ENCODE data around the gene MED10.

- TF ChIP-seq, protein P1, sequence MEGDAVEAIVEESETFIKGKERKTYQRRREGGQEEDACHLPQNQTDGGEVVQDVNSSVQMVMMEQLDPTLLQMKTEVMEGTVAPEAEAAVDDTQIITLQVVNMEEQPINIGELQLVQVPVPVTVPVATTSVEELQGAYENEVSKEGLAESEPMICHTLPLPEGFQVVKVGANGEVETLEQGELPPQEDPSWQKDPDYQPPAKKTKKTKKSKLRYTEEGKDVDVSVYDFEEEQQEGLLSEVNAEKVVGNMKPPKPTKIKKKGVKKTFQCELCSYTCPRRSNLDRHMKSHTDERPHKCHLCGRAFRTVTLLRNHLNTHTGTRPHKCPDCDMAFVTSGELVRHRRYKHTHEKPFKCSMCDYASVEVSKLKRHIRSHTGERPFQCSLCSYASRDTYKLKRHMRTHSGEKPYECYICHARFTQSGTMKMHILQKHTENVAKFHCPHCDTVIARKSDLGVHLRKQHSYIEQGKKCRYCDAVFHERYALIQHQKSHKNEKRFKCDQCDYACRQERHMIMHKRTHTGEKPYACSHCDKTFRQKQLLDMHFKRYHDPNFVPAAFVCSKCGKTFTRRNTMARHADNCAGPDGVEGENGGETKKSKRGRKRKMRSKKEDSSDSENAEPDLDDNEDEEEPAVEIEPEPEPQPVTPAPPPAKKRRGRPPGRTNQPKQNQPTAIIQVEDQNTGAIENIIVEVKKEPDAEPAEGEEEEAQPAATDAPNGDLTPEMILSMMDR (optimal IDR thresholded peaks at IDR 0.05 in 1 of 3, IDR thresholded peaks at IDR 0.05 in 1 of 3, conservative IDR thresholded peaks at IDR 0.05 in 1 of 3; ENCODE audit: extremely low read depth in 1 of 3, insufficient read depth in 2 of 3, low read length in 3 of 3), result no peak
- no peak for TF ChIP-seq EZH2 (IDR thresholded peaks at IDR 0.05; ENCODE audit: low read length)
Observed at GRCh38 chr5:6411141-6411540, 32.8 kb upstream of the MED10 start.

Measured in keratinocyte (primary cell).